COLO668 (cell line): ENCODE results near the gene CBFB.
"Not testable (repeated sequence)": the region's sequence is repeated elsewhere in the genome, so short reads cannot be mapped to it uniquely, and the experiment has no call there.

ENCODE experiments used
- DNase-seq: peaks from one replicate; lab custom pipeline; 2025; ENCODE audit not compliant: unreplicated experiment; lab: John Stamatoyannopoulos, UW

The CBFB gene

DNA sequence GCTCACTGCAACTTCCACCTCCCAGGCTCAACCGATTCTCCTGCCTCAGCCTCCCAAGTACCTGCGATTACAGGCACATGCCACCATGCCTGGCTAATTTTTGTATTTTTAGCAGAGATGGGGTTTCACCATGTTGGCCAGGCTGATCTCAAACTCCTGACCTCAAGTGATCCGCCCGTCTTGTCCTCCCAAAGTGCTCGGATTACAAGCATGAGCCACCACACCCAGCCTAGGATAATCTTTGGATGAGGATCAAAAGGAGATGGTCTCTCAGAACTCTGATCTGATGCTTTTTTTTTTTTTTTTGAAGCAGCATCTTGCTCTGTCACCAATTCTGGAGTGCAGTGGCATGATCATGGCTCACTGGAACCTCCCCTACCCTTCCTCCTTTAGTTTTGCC is 93.8 kb downstream of the CBFB start:
- not testable (repeated sequence) for DNase-seq

DNA sequence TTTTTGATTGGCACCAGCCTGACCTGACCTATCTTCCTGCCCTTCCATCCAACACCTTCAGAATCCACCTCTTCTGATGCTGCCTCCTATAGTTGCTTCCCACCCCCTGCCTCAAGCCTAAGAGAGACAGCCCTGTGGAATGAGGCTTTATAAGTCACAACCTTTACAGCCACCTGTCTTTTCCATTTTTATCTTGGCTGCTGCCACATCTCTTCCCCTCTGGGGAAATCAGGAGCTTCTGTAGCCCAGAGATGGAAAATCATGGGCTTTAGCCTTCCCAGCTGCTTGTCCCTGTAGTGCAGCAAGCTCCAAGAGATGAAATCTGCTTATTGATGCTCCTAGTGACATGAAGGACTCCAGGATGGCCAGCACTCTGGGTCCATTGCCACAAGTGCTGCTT is 99.5 kb downstream of the CBFB start:
- DNase-seq = no peak

DNA sequence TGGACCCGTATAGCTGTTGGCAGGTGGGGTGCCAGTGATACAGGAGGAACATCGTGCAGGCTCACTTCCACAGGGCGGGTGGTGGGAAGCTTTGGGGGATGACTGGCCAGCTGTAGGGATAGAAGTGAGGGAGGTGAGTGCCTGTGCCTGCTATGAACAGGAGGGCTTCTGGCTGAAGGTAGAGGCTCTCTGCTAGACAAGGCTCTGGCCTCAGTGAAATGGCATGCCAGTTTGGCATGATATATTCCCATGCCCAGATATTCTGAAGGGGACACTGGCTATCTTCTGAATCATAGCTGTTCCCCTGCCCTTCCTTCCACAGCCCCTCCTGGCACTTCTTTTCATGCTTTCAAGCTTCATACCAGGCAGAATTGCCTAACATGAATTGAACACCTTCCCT is 99.9 kb downstream of the CBFB start:
- DNase-seq = no peak

DNA sequence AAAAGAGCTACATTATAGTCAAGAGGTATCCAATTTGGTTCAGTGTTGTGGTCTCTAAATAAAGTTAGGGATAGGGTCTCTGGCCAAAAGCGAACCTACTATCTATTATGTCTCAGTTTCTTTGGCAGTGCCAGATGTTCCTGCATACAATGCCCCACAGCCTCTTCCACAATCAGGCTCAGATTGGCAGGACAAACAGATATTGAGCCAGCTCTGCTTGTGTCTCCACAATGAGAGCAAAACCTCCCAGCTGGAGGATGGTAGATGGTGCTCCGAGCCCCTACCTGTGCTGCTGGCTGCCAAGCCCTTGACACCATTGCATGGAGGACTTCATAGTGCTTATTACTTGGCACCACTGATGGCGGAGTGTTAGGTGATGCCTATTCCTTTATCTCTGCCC is 100.5 kb downstream of the CBFB start:
- no peak for DNase-seq

DNA sequence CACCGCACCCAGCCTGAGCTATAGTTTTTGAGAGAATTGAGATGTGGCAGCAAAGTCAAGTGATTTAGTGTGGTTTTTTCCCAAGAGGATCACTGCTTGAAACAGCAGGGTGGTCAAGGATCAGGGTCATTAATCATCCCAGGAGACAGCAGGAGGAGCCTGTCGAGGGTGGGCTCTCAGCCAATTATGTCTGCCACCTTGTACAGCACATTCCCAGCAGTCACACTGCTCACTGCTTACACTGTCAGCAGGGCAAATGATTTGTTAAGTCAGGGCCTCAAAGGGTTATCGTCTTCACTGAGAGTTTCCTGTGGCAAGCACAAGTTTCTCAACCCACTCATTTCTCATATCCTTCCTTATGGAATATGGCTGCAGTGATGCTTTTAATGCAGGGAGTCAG is 108.7 kb downstream of the CBFB start:
- no peak for DNase-seq

DNA sequence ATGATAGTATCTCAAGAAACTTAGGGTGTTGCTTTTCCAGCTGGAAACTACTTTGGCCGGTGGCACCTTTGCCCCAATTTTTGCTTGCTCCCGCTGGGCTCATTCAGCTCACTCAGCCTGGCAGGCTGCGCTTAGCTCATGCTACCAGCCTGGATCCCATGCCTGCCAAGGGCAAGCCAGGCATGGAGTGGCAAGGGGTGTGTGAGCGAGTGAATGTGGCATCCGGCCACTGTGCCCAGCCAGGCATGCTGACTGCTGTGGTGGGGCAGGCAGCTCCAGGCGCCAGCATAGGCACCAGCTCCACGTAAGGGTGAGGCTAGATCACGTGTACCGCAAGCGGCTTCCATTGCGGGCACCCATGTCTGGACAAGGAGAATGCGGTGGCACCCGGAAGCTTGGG is 112.4 kb downstream of the CBFB start:
- DNase-seq = no peak

DNA sequence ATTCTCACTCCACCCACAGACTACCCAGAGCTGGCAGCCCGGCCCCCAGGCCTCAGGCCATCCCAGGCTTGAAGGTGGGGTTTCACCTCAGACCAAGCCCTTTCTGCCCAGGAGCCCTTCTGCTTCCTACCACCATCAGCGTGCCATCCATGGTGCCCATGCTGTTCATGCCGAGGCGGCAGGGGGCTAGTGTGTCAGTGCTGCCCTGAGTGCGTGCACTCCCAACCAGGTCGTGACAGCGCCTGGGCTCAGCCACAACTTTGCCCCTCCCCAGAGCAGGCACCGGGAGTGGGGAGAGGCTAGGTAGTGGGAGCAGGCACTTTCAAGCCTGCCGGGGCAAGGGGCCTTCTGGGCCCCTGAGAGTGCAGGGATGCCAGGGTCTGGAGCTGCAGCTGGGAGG is 113.4 kb downstream of the CBFB start:
- DNase-seq = no peak

DNA sequence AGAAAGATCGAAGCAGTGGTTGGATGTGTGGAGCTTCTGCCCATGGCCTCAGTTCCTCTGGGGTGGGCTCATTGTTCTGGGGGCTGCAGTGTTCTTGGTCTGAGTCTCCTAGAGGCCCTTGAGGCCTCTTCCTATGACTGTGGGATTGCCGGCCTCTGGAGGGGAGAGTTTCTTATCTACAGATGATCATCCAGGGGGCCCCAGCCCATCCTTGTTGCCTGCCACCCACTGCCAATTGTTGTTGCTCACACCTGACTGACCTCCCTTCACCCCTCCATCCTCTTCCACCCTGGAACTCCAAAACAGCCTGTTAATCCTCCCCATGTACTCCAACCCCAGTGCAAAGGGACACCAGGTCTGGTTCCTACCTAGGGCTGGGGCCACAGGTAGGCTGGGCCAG is 116.0 kb downstream of the CBFB start:
- no peak for DNase-seq

DNA sequence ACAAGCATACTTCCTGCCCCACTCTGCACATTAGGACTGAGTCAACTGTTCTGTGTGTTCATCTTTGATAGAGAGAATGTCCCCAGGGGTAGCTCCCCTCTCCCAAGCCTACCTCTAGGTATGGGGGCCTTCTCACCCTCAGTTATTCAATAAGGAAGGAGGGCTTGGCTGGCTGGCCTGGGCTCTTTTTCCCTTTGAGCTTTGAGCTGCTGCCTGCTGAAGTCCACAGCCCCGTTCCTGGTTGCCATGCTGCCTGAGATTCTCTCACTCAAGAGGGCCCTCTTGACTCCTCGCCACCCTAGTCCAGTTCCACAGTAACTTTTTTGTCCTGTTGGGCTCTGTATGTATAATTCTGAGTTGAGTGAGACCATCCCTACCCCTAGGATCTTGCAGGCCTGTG is 116.8 kb downstream of the CBFB start:
- no peak for DNase-seq

DNA sequence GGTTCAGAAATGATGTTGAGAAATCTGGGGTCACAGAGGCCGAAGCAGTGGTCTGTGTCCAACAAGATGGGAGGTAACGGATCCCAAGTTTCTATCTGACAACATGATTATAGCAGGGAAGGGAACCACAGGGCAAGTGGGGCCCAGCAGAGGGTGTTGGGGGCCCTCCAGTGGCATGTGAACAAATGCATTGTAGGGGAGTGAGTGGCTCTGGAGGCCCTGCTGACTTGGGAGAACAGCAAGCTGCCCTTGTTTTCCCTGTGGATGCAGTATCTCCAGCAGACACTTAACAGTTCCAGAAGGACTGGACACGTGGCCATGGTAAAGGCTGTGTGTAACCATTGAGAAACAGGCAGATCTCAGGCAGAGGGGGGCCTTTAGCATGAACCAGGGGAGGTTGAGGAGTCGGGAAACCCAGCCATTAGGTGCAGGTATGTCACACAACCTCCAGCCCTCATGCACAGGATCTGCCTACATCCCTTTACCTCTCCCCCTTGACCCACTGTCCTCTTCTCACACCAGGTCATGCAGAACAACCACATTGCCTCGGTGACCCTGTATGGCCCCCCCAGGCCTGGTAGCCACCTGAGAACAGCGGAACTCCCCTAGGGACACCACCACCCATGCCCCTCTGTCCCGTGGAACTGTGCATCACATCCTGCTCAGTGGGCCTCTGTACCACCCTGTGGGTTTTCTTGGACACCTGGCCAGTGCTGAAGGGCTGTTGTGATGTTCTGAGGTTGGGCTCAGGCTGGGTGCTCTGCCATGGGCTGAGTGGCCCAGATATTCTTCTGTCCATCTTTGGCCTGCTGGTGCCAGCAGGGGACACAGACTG is 117.8 kb downstream of the CBFB start:
- DNase-seq = no peak

DNA sequence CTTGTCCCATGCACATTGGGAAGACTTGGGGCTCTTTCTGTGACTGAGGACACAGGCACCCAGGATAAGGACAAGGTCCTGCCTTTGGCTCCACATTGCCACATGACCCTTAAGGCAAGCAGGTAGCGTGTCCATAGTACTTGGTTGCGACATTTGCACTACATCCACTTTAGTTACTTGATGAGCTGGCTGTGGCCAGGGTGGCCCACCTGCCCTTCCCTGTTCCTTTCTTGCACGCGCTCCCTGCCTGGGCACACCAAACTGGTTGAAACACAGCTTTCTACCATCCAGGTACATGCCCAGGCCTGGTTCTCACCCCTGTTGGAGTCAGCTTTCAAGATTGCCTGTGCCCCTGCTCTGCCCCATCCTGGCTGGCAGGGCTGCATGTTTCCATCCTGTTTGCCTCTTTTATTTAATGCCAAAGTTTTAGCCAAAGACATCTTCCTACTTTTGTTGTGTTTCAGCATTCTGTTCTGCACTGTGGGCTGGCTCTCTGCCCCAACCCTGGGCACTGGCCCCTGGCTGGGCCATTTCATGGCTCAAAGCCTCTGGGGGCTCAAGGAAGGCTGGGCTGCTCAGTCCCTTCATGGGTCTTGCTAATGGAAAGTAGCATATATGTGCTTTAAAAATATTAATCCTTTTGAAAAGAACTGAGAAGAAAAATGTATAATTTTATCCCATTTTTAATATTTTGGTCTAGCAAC is 118.6 kb downstream of the CBFB start:
- DNase-seq = no peak

DNA sequence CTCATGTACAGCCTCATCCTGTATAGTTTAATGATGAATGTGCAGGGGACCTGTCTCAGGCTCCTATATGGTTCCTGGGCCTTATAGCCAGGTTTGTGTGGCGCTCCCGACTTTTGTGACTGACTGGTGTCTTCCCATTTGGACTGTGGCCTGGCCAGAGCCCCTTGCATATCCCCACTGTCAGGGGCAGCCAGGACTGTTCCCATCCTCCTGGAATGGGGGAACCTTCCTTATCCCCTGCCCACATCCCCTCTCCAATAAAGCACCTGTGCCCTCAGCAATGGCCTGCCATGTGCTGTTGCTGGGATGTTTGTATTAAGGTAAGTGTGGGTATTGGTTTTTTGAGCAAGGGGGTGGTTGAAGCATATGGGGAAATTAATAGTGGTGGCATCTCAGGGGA is 119.3 kb downstream of the CBFB start:
- no peak for DNase-seq

DNA sequence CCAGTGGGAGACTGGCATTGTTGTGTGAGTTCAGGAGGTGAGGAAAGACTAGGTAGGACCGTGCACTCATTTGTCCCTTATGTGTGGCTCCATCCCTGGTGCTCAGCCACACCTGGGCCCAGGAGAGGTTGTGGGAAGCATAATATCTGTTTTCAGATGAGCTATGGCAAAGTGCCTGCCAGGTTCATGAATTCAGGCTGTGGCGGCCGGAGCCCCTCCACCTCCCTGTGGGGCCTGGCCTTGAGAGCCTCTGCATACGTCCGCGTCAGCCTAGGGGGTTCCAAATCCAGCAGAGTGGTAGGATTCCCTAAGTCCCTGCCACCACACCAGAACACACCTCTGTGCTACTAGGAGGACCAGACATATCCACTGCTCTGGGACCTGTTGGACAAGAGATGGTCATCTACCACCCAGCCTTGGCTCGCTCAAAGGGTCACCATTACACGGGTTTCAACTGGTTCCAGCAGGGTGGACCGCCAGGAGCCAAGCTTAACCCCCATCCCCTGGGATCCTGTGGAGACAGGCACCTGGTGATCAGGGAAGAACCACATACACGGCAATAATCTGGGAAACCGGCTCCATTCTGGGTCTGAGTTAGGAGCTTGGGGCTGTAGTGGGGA is 119.8 kb downstream of the CBFB start:
- DNase-seq = no peak

DNA sequence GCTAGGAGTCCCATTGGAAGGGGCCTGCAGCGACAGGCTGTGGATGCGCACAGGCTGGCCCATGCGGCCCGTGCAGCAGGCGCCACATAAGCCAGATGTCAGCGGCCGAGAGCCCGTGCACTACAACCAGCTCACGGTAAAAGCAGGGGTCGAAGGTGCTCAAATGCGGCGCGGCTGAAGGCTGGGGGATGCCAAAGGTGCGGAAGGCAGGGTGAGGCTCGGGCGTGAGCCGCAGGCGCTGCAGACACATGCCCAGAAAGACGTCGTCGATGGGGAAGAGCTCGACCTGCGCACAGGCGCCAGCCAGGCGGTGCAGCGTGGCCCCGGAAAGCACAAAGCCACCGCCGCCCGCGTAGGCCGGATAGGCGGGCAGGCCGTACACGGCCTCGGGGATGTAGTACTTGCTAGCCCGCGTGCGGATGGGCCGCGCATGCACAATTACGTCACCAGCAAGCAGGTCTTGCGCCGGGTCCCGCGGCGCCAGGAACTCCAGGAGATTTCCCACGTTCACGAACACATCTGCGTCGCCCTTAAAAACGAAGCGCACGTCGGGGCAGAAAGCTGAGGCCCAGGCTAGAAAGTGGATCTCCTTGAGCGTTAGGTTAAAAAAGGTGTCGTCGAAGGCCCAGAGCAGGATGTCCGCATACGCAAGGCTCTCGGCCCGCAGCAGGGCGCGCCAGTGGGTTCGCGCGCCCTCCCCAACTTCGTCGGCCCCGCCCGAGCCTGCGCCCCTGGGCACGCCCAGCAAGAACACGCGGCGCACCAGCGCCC is 120.5 kb downstream of the CBFB start:
- no peak for DNase-seq

DNA sequence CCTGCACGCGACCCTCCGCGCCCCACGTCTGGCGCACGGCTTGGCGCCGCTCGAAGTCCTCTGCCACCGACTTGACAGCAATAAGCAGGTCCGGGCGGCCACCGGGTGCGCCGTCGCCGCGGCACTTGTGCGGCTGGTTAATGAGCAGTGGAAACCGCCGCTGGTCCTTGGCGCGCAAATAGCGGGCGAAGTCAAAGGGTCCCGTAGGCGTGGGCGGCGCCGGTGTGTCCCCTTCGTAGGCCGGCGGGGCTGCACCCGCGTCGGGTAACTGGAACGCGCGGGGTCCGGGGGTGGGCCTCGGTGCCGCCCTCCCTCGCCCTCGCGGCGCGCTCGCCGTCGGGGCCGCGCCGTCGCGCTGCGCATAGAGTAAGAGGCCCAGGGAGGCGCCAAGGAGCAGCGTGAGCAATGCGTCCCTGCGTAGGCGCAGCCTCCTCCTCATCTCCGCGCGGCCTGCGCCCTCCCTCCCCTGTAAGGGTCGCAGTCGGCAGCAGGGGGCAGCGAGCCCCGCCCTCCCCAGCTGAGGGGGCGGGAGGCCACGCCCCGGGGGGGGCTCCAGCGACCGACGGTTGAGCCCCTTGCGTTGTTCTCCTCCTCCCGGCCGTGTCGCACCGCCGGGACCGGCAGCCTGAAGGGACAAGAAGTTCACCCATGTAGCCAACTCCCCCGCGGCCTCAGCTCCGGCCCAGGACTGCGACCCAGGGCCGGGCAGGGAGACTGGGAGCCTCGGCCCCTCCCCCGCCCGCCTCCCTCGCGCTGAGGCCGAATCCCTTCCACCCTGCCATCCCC is 121.3 kb downstream of the CBFB start:
- DNase-seq = peak; percentile 49
